PC-9 (cell line): ENCODE measurements around the gene PNKD. TPM values are rescaled to one million over a fixed set of nuclear protein-coding genes. Genes with fewer than 3 reads are reported as not detected.

Source experiments
- BruUV-seq: library from RNA; stranded (reverse); fragments of 400-500 nt; replicated peaks from 2 replicates; lab custom pipeline; 2021; lab: Mats Ljungman, UMichigan
- CTCF ChIA-PET: fragments of 300-600 bp; sonication (Branson Sonifier 250); formaldehyde crosslinking; loops from one replicate; lab custom pipeline; 2022; ENCODE audit warnings: antibody characterized with exemption; lab: Charles Lee
- POLR2A ChIA-PET: fragments of 300-600 bp; sonication (Branson Sonifier 250); formaldehyde crosslinking; loops from one replicate; lab custom pipeline; 2022; ENCODE audit warnings: antibody characterized with exemption; ENCODE audit not compliant: unreplicated experiment; lab: Charles Lee
- DNase-seq, 2 experiments: peaks; one replicate each; pipeline versions ENCODE4 v3.0.0 to v3.0.0-alpha.2; 2015 to 2022; ENCODE audit warnings: mixed read lengths in 1 of 2
- H2AFZ ChIP-seq: fragments of 200-600 bp; sonication (generic); 2 replicates; pipeline ENCODE4 v1.8.1; 2017; ENCODE audit warnings: antibody characterized with exemption
- H3F3A ChIP-seq: fragments of 200-600 bp; sonication (generic); 2 replicates; pipeline ENCODE4 v1.8.1; 2017; ENCODE audit warnings: antibody characterized with exemption, mild to moderate bottlenecking, low read depth; ENCODE audit not compliant: insufficient read depth
- H3K27ac ChIP-seq: fragments of 200-600 bp; sonication (generic); 2 replicates; pipeline ENCODE4 v1.6.1; 2016; ENCODE audit warnings: mixed run types
- H3K27me3 ChIP-seq: fragments of 200-600 bp; sonication (generic); 2 replicates; pipeline ENCODE4 v1.6.1; 2016; ENCODE audit warnings: low read depth, mixed run types; ENCODE audit not compliant: insufficient read depth
- H3K36me3 ChIP-seq: fragments of 200-600 bp; sonication (generic); 2 replicates; pipeline ENCODE4 v1.6.1; 2016; ENCODE audit warnings: low read depth, mixed run types
- H3K4me1 ChIP-seq: fragments of 200-600 bp; sonication (generic); replicated peaks from 2 replicates; pipeline ENCODE4 v1.6.1; 2016; ENCODE audit warnings: mixed run types; ENCODE audit not compliant: insufficient read depth
- H3K4me2 ChIP-seq: fragments of 200-600 bp; sonication (generic); 2 replicates; pipeline ENCODE4 v1.6.1; 2017; ENCODE audit warnings: mixed run types
- H3K4me3 ChIP-seq: fragments of 200-600 bp; sonication (generic); 2 replicates; pipeline ENCODE4 v1.6.1; 2016; ENCODE audit warnings: mixed run types
- H3K79me2 ChIP-seq: fragments of 200-600 bp; sonication (generic); 2 replicates; pipeline ENCODE4 v1.6.1; 2017; ENCODE audit warnings: low read depth, mixed run types
- H3K9me2 ChIP-seq: fragments of 200-600 bp; sonication (generic); 2 replicates; pipeline ENCODE4 v1.8.1; 2017; ENCODE audit warnings: mild to moderate bottlenecking; ENCODE audit not compliant: insufficient read depth
- H3K9me3 ChIP-seq: fragments of 200-600 bp; sonication (generic); 2 replicates; pipeline ENCODE4 v1.8.1; 2016; ENCODE audit warnings: low read depth; ENCODE audit not compliant: insufficient read depth
- H4K20me1 ChIP-seq: fragments of 200-600 bp; sonication (generic); 2 replicates; pipeline ENCODE4 v1.8.1; 2017; ENCODE audit not compliant: insufficient read depth
- EZH2 ChIP-seq: fragments of 200-600 bp; sonication (generic); IDR thresholded peaks from 2 replicates; pipeline ENCODE4 v1.8.0; 2017; ENCODE audit warnings: antibody characterized with exemption, low read depth
- intact Hi-C: fragments of 100-400 bp; cut with micrococcal nuclease; formaldehyde crosslinking; loops from one replicate; pipeline ENCODE4 v1.10.0; 2022; ENCODE audit not compliant: unreplicated experiment
- total RNA-seq: library from RNA; stranded (reverse); gene quantifications from 2 replicates; pipeline ENCODE4 v1.2.3, GENCODE V29; 2021
- TF ChIP-seq, protein P1 (sequence below): fragments of 200-600 bp; sonication (generic); conservative IDR thresholded peaks from 2 replicates; pipeline ENCODE4 v1.6.1; 2017; ENCODE audit warnings: mixed run types, antibody characterized with exemption, mild to moderate bottlenecking, moderate library complexity

PNKD gene
- total RNA-seq, 1 experiment from 2014 or later = 102 TPM

- TF ChIP-seq, protein P1, sequence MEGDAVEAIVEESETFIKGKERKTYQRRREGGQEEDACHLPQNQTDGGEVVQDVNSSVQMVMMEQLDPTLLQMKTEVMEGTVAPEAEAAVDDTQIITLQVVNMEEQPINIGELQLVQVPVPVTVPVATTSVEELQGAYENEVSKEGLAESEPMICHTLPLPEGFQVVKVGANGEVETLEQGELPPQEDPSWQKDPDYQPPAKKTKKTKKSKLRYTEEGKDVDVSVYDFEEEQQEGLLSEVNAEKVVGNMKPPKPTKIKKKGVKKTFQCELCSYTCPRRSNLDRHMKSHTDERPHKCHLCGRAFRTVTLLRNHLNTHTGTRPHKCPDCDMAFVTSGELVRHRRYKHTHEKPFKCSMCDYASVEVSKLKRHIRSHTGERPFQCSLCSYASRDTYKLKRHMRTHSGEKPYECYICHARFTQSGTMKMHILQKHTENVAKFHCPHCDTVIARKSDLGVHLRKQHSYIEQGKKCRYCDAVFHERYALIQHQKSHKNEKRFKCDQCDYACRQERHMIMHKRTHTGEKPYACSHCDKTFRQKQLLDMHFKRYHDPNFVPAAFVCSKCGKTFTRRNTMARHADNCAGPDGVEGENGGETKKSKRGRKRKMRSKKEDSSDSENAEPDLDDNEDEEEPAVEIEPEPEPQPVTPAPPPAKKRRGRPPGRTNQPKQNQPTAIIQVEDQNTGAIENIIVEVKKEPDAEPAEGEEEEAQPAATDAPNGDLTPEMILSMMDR = no peak
- TF ChIP-seq EZH2 = no peak
- Histone ChIP-seq H3K4me3 (no peak overlapping the region), H2AFZ (no peak overlapping the region), H3K9me2 (no peaks in the 10 kb centered on the region), H4K20me1 (no peaks in the 10 kb centered on the region), H3K4me1 (peaks cover 1% of the 10 kb centered on the region; the same call in 1 of the 2 replicates), H3K4me2 (no peak overlapping the region), H3K79me2 (0 out of 2 replicates have a peak, but pooled peaks cover 4% of the 10 kb centered on the region), H3K9me3 (no peaks in the 10 kb centered on the region), H3K27ac (no peak overlapping the region), H3F3A (no peaks in the 10 kb centered on the region), H3K36me3 (no peaks in the 10 kb centered on the region), H3K27me3 (no peaks in the 10 kb centered on the region)
- BruUV-seq = no TSS peak
- DNase-seq = no peak
- POLR2A ChIA-PET = no interaction called here
- intact Hi-C loops = no loop called here
- CTCF ChIA-PET = no interaction called here
Observed at GRCh38 chr2:218341381-218341780, 71.1 kb downstream of the PNKD start.

DNA sequence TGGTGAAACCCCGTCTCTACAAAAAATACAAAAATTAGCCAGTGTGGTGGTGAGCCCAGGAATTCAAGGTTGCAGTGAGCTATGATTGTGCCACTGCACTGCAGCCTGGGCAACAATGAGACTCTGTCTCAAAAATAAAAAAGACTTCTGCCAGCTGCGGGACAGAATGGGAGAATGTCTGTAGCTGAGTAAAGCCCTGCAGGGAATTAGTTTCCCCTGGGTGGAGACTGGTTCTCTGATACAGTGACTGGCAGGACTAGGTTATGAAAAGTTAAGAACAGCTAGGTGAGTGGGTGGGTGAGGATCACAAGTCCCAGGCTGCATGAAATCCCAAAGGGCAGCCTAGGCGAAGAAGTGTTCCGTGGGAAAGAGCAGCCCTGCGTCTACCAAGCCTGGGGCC is 72.5 kb downstream of the PNKD start:
- H3K9me2 ChIP-seq = no peaks in the 10 kb centered on the region
- no peak overlapping the region for H3K4me3 ChIP-seq
- no peak overlapping the region for H2AFZ ChIP-seq
- POLR2A ChIA-PET = interaction anchor here (0.6 kb wide), 1 partner anchor 266 kb away, joined by 4 read pairs; no protein-coding TSS in a partner anchor
- H3K27me3 ChIP-seq = no peaks in the 10 kb centered on the region
- TF ChIP-seq EZH2 = no peak
- TF ChIP-seq, protein P1 = no peak
- no peaks in the 10 kb centered on the region for H3K9me3 ChIP-seq
- no peak for DNase-seq
- H3F3A ChIP-seq = no peaks in the 10 kb centered on the region; the same call in 1 of the 2 replicates
- H4K20me1 ChIP-seq = no peaks in the 10 kb centered on the region
- no TSS peak for BruUV-seq
- H3K4me2 ChIP-seq = no peak overlapping the region
- no peaks in the 10 kb centered on the region for H3K4me1 ChIP-seq
- H3K36me3 ChIP-seq = no peaks in the 10 kb centered on the region
- intact Hi-C loops = no loop called here
- no peak overlapping the region for H3K27ac ChIP-seq
- H3K79me2 ChIP-seq = no peaks in the 10 kb centered on the region
- CTCF ChIA-PET = no interaction called here

- Histone ChIP-seq H3K9me2 (no peaks in the 10 kb centered on the region), H3K79me2 (no peaks in the 10 kb centered on the region), H2AFZ (no peak overlapping the region), H3K27me3 (no peaks in the 10 kb centered on the region), H3K36me3 (no peaks in the 10 kb centered on the region), H3K4me3 (no peak overlapping the region), H4K20me1 (no peaks in the 10 kb centered on the region), H3K4me1 (no peaks in the 10 kb centered on the region), H3K9me3 (no peaks in the 10 kb centered on the region), H3K27ac (no peak overlapping the region), H3F3A (no peaks in the 10 kb centered on the region; the same call in 1 of the 2 replicates), H3K4me2 (no peak overlapping the region)
- POLR2A ChIA-PET = interaction anchor here (0.6 kb wide), 1 partner anchor 265 kb away, joined by 4 read pairs; no protein-coding TSS in a partner anchor
- DNase-seq = no peak
- BruUV-seq = no TSS peak
- intact Hi-C loops = no loop called here
- TF ChIP-seq EZH2 = no peak
- TF ChIP-seq, protein P1 = no peak
- CTCF ChIA-PET = interaction anchor here (0.6 kb wide), 1 partner anchor 1208 kb away, joined by 13 read pairs; no protein-coding TSS in a partner anchor
Observed at GRCh38 chr2:218343591-218343990, 73.3 kb downstream of the PNKD start.
